HepG2 (cell line): Measurements from ENCODE around the gene HPS6. TPM values are rescaled to one million over a fixed set of nuclear protein-coding genes. Genes with fewer than 3 reads are reported as not detected.

ENCODE experiments used
- KIAA2018 ChIP-seq: sonication (generic); formaldehyde crosslinking; IDR thresholded peaks from 2 replicates; pipeline ENCODE4 v1.5.0; 2020; ENCODE audit warnings: mild to moderate bottlenecking, missing genetic modification reagents, borderline replicate concordance
- STAG1 ChIP-seq: sonication (generic); formaldehyde crosslinking; IDR thresholded peaks from 2 replicates; pipeline ENCODE4 v1.4.0; 2020; ENCODE audit warnings: missing genetic modification reagents
- polyA plus RNA-seq, 8 experiments: library from polyadenylated mRNA; depleted of rRNA in 3 of 8; stranded (reverse) in 7 of 8; unstranded in 1 of 8; fragments of >200 nt; fragmentation: Illumina TruSeq in 4 of 8; extraction: Trizol in 4 of 8; gene quantifications; 2 replicates each; pipeline versions ENCODE4 v1.2.1 to v1.2.3, GENCODE V29; 2011 to 2016; ENCODE audit warnings: low read depth in 4 of 8, missing spikeins in 1 of 8, mixed read lengths in 1 of 8; ENCODE audit not compliant: insufficient read depth in 1 of 8
- total RNA-seq, 5 experiments: library from RNA; depleted of rRNA; stranded (reverse); fragments of >200 nt; fragmentation: Illumina TruSeq; extraction: Trizol; gene quantifications; 2 replicates each; pipeline ENCODE4 v1.2.3, GENCODE V29; 2016; ENCODE audit warnings: low read depth in 1 of 5
- TF ChIP-seq, protein P1 (sequence below): sonication (generic); formaldehyde crosslinking; IDR thresholded peaks from 2 replicates; pipeline ENCODE4 v1.5.0; 2020; ENCODE audit warnings: mild to moderate bottlenecking, missing genetic modification reagents, moderate library complexity

HPS6 gene
- total and polyA plus RNA-seq, 2 of the 13 experiments (the other 11 are each of a cell fraction or from before 2014, with no cell fraction given), result 2.9 to 14.9 TPM

DNA sequence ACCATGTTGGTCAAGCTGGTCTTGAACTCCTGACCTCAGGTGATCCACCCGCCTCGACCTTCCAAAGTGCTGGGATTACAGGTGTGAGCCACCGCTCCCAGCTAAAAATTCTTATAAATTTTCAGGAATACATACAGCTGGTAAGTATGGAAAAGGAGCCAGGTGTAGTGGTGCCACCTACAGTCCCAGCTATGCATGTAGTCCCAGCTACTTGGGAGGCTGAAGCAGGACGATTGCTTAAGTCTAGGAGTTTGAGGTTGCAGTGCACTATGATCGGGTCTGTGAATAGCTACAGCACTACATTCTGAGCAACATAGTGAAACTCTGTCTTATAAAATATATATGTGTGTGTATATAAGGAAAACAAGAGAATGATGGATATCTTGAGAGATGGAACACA is 36.0 kb downstream of the HPS6 start (continued):
- TF ChIP-seq KIAA2018 (no peak), STAG1 (CRISPR knock-in tag) (peak; percentile 19; the same call in 1 of the 2 replicates)
- TF ChIP-seq, protein P1, sequence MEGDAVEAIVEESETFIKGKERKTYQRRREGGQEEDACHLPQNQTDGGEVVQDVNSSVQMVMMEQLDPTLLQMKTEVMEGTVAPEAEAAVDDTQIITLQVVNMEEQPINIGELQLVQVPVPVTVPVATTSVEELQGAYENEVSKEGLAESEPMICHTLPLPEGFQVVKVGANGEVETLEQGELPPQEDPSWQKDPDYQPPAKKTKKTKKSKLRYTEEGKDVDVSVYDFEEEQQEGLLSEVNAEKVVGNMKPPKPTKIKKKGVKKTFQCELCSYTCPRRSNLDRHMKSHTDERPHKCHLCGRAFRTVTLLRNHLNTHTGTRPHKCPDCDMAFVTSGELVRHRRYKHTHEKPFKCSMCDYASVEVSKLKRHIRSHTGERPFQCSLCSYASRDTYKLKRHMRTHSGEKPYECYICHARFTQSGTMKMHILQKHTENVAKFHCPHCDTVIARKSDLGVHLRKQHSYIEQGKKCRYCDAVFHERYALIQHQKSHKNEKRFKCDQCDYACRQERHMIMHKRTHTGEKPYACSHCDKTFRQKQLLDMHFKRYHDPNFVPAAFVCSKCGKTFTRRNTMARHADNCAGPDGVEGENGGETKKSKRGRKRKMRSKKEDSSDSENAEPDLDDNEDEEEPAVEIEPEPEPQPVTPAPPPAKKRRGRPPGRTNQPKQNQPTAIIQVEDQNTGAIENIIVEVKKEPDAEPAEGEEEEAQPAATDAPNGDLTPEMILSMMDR (CRISPR knock-in tag), result peak; percentile 49
